HCT116 (cell line): ENCODE data around the gene YLPM1. TPM values are rescaled to one million over a fixed set of nuclear protein-coding genes. Genes with fewer than 3 reads are reported as not detected.

Experiments
- ATAC-seq: fragments of 200-7000 bp; cut with Tn5 transposase; 2 replicates; pipeline ENCODE4 v1.9.1; 2020; ENCODE audit warnings: mild to moderate bottlenecking, moderate library complexity
- BruUV-seq: library from RNA; stranded (reverse); fragments of 400-500 nt; replicated peaks from 2 replicates; lab custom pipeline; 2021; lab: Mats Ljungman, UMichigan
- CTCF ChIA-PET: fragments of 300-600 bp; sonication (Branson Sonifier 250); formaldehyde crosslinking; loops from one replicate; lab custom pipeline; 2021; ENCODE audit warnings: antibody characterized with exemption; lab: Charles Lee
- POLR2A ChIA-PET: fragments of 300-600, 350-600 bp; sonication (Branson Sonifier 250); formaldehyde crosslinking; loops from one replicate; lab custom pipeline; 2021; ENCODE audit warnings: antibody characterized with exemption; lab: Charles Lee
- RAD21 ChIA-PET, 2 experiments: fragments of 300-600 bp; sonication (Branson Sonifier 250); formaldehyde crosslinking; loops; one replicate each; lab custom pipeline; 2023; ENCODE audit warnings: low total read pairs in 2 of 2; ENCODE audit not compliant: uncharacterized antibody in 2 of 2, unreplicated experiment in 2 of 2, low non-redundant PET in 1 of 2; lab: Charles Lee
- DNase-seq: peaks from one replicate; pipeline ENCODE4 v3.0.0-alpha.2; 2010; ENCODE audit warnings: low read depth, low spot score
- H2AFZ ChIP-seq: fragments of 200-600 bp; shearing (Covaris generic), sonication (generic); 2 replicates; pipeline ENCODE4 v1.6.1; 2017; ENCODE audit warnings: low read depth, mixed run types, mixed read lengths, antibody characterized with exemption, low read length; ENCODE audit not compliant: poor library complexity, severe bottlenecking
- H3K27ac ChIP-seq: 2 replicates; pipeline ENCODE4 v1.5.1; 2012; ENCODE audit warnings: low read depth, low read length
- H3K27me3 ChIP-seq: fragments of 200-600 bp; sonication (generic); 2 replicates; pipeline ENCODE4 v1.6.1; 2016; ENCODE audit warnings: mixed run types, low read length, mixed read lengths; ENCODE audit not compliant: insufficient read depth
- H3K36me3 ChIP-seq, 2 experiments: fragments of 200-500 bp in 1 of 2; fragments of 200-600 bp in 1 of 2; sonication (Bioruptor generic) in 1 of 2; sonication (generic) in 1 of 2; 2 replicates each; pipeline versions ENCODE4 v1.5.1 to v1.6.1; 2014 to 2016; ENCODE audit warnings: low read length in 2 of 2, inconsistent platforms in 1 of 2, mixed read lengths in 1 of 2, mixed run types in 1 of 2; ENCODE audit not compliant: insufficient read depth in 2 of 2, control insufficient read depth in 1 of 2
- H3K4me1 ChIP-seq, 2 experiments: fragments of 200-600 bp in 1 of 2; sonication (generic) in 1 of 2; 2 replicates each; pipeline versions ENCODE4 v1.5.1 to v1.6.1; 2012 to 2017; ENCODE audit warnings: low read length in 2 of 2, inconsistent platforms in 1 of 2, mild to moderate bottlenecking in 1 of 2, mixed read lengths in 1 of 2, mixed run types in 1 of 2, moderate library complexity in 1 of 2; ENCODE audit not compliant: insufficient read depth in 2 of 2, control insufficient read depth in 1 of 2
- H3K4me2 ChIP-seq: fragments of 200-600 bp; sonication (generic); 2 replicates; pipeline ENCODE4 v1.6.1; 2017; ENCODE audit warnings: mixed run types, low read length, mixed read lengths
- H3K4me3 ChIP-seq, 2 experiments: fragments of 200-600 bp in 1 of 2; sonication (generic) in 1 of 2; replicated peaks in 1 of 2; 2 replicates each; pipeline ENCODE4 v1.5.1; 2011 to 2016; ENCODE audit warnings: low read length in 2 of 2, control low read depth in 1 of 2, low read depth in 1 of 2, mild to moderate bottlenecking in 1 of 2, mixed read lengths in 1 of 2, mixed run types in 1 of 2
- H3K79me2 ChIP-seq: fragments of 200-600 bp; sonication (generic); 2 replicates; pipeline ENCODE4 v1.6.1; 2017; ENCODE audit warnings: mild to moderate bottlenecking, mixed run types, low read length, moderate library complexity, mixed read lengths; ENCODE audit not compliant: insufficient read depth
- H3K9ac ChIP-seq: fragments of 200-600 bp; sonication (generic); 2 replicates; pipeline ENCODE4 v1.6.1; 2016; ENCODE audit warnings: low read length, mixed read lengths
- H3K9me2 ChIP-seq: fragments of 200-600 bp; sonication (generic), shearing (Covaris generic); 2 replicates; pipeline ENCODE4 v1.6.1; 2017; ENCODE audit warnings: mixed run types, mild to moderate bottlenecking, moderate library complexity; ENCODE audit not compliant: insufficient read depth
- H3K9me3 ChIP-seq, 2 experiments: fragments of 200-500 bp in 1 of 2; fragments of 200-600 bp in 1 of 2; sonication (Bioruptor generic) in 1 of 2; sonication (generic) in 1 of 2; 2 replicates each; pipeline ENCODE4 v1.6.1; 2014 to 2017; ENCODE audit warnings: low read length in 2 of 2, mixed read lengths in 2 of 2, inconsistent platforms in 1 of 2, low read depth in 1 of 2, mild to moderate bottlenecking in 1 of 2, mixed run types in 1 of 2, moderate library complexity in 1 of 2; ENCODE audit not compliant: control insufficient read depth in 1 of 2, insufficient read depth in 1 of 2
- H4K20me1 ChIP-seq: fragments of 200-600 bp; sonication (generic), shearing (Covaris generic); 2 replicates; pipeline ENCODE4 v1.6.1; 2017; ENCODE audit warnings: mixed run types, mild to moderate bottlenecking, moderate library complexity; ENCODE audit not compliant: insufficient read depth
- ATF3 ChIP-seq: IDR thresholded peaks from 2 replicates; pipeline ENCODE4 v1.6.1; 2012
- CBX3 ChIP-seq: IDR thresholded peaks from 2 replicates; pipeline ENCODE4 v1.6.1; 2012; ENCODE audit warnings: low read depth
- CEBPB ChIP-seq: IDR thresholded peaks from 2 replicates; pipeline ENCODE4 v1.6.1; 2012; ENCODE audit warnings: low read depth
- CTCF ChIP-seq, 3 experiments: fragments of 200-600 bp in 1 of 3; sonication (generic) in 1 of 3; IDR thresholded peaks in 2 of 3; conservative IDR thresholded peaks in 1 of 3; 2 replicates each; pipeline ENCODE4 v1.5.1; 2012 to 2017; ENCODE audit warnings: low read depth in 2 of 3, low read length in 2 of 3, antibody characterized with exemption in 1 of 3, borderline replicate concordance in 1 of 3, control low read depth in 1 of 3, mild to moderate bottlenecking in 1 of 3, mixed read lengths in 1 of 3, mixed run types in 1 of 3, moderate library complexity in 1 of 3; ENCODE audit not compliant: insufficient read depth in 1 of 3
- EGR1 ChIP-seq: IDR thresholded peaks from 2 replicates; pipeline ENCODE4 v1.6.1; 2012; ENCODE audit warnings: low read depth
- ELF1 ChIP-seq: IDR thresholded peaks from 2 replicates; pipeline ENCODE4 v1.6.1; 2012; ENCODE audit warnings: low read depth, borderline replicate concordance
- EZH2 ChIP-seq: fragments of 200-600 bp; sonication (generic); IDR thresholded peaks from 2 replicates; pipeline ENCODE4 v1.6.1; 2017; ENCODE audit warnings: antibody characterized with exemption, mixed run types
- EZH2phosphoT487 ChIP-seq: fragments of 200-600 bp; IDR thresholded peaks from 2 replicates; pipeline ENCODE4 v1.6.1; 2018; ENCODE audit warnings: antibody characterized with exemption, borderline replicate concordance
- FOSL1 ChIP-seq: IDR thresholded peaks from 2 replicates; pipeline ENCODE4 v1.6.1; 2012; ENCODE audit warnings: low read depth
- MAX ChIP-seq: IDR thresholded peaks from 2 replicates; pipeline ENCODE4 v1.6.1; 2012
- POLR2A ChIP-seq: IDR thresholded peaks from 2 replicates; pipeline ENCODE4 v1.7.0; 2011; ENCODE audit warnings: borderline replicate concordance; ENCODE audit not compliant: insufficient read depth, insufficient read length; ENCODE audit errors: extremely low read depth
- RAD21 ChIP-seq: IDR thresholded peaks from 2 replicates; pipeline ENCODE4 v1.6.1; 2012; ENCODE audit warnings: low read depth, mild to moderate bottlenecking
- TCF7L2 ChIP-seq: IDR thresholded peaks from 2 replicates; pipeline ENCODE4 v1.7.0; 2011; ENCODE audit warnings: borderline replicate concordance, inconsistent platforms; ENCODE audit not compliant: insufficient read depth, insufficient read length; ENCODE audit errors: extremely low read depth
- YY1 ChIP-seq: IDR thresholded peaks from 2 replicates; pipeline ENCODE4 v1.6.1; 2011; ENCODE audit warnings: low read length, low read depth, moderate library complexity, mild to moderate bottlenecking; ENCODE audit not compliant: insufficient replicate concordance; ENCODE audit errors: extremely low read depth
- ZBTB33 ChIP-seq: IDR thresholded peaks from 2 replicates; pipeline ENCODE4 v1.6.1; 2011; ENCODE audit warnings: mild to moderate bottlenecking, low read length, moderate library complexity; ENCODE audit not compliant: insufficient replicate concordance; ENCODE audit errors: extremely low read depth
- ZFX ChIP-seq: fragments of 450-650 bp; IDR thresholded peaks from 2 replicates; pipeline ENCODE4 v1.6.1; 2017
- intact Hi-C: fragments of 100-400 bp; cut with micrococcal nuclease; formaldehyde crosslinking; loops from 2 replicates; pipeline ENCODE4 v1.10.0; 2022
- total RNA-seq: library from RNA; stranded (reverse); gene quantifications from one replicate; pipeline ENCODE4 v1.2.1, GENCODE V29; 2021; ENCODE audit not compliant: unreplicated experiment

YLPM1 gene
- total RNA-seq, 1 experiment from 2014 or later, result 55.1 TPM

GRCh38 chr14:74732387-74732786 lies 30.7 kb upstream of the YLPM1 start:
- H3K79me2 ChIP-seq, result no peaks in the 10 kb centered on the region
- ChIA-PET POLR2A (no interaction called here), CTCF (no interaction called here), RAD21 (no interaction called here)
- no peak overlapping the region for H3K4me3 ChIP-seq
- no TSS peak for BruUV-seq
- DNase-seq, result no peak
- H3K9ac ChIP-seq, result no peak overlapping the region
- TF ChIP-seq CBX3 (no peak), YY1 (no peak), MAX (no peak), CEBPB (no peak), ELF1 (no peak), EZH2 (no peak), RAD21 (no peak)
- peaks cover 0 to 3% of the 10 kb centered on the region in 2 experiments; a peak in 2 of 4 replicates for H3K4me1 ChIP-seq
- H2AFZ ChIP-seq, result no peak overlapping the region
- H3K27ac ChIP-seq, result no peak overlapping the region
- intact Hi-C loops, result no loop called here
- H3K36me3 ChIP-seq, result peaks cover 16 to 34% of the 10 kb centered on the region in 2 experiments
- no peaks in the 10 kb centered on the region for H4K20me1 ChIP-seq
- no peak overlapping the region for H3K4me2 ChIP-seq
- no peaks in the 10 kb centered on the region for H3K9me2 ChIP-seq
- H3K9me3 ChIP-seq, result no peaks in the 10 kb centered on the region
- no peaks in the 10 kb centered on the region for H3K27me3 ChIP-seq
- no peak for ATAC-seq

- ATAC-seq, result no peak
- Histone ChIP-seq H3K4me3 (no peak overlapping the region), H3K9me2 (no peaks in the 10 kb centered on the region), H3K79me2 (no peaks in the 10 kb centered on the region), H3K4me2 (no peak overlapping the region), H4K20me1 (no peaks in the 10 kb centered on the region), H3K9me3 (no peaks in the 10 kb centered on the region), H3K27me3 (no peaks in the 10 kb centered on the region), H2AFZ (no peak overlapping the region), H3K36me3 (peaks cover 16 to 34% of the 10 kb centered on the region in 2 experiments), H3K9ac (no peak overlapping the region), H3K4me1 (peaks cover 0 to 11% of the 10 kb centered on the region in 2 experiments; a peak in 3 of 4 replicates), H3K27ac (no peak overlapping the region)
- RAD21 ChIA-PET, result no interaction called here
- POLR2A ChIA-PET, result no interaction called here
- intact Hi-C loops, result no loop called here
- DNase-seq, result no peak
- CTCF ChIA-PET, result no interaction called here
- no TSS peak for BruUV-seq
- TF ChIP-seq CTCF (IDR thresholded peaks at IDR 0.05 in 2 of 3, conservative IDR thresholded peaks at IDR 0.05 in 1 of 3; ENCODE audit: borderline replicate concordance in 1 of 3, insufficient read depth in 1 of 3, low read depth in 2 of 3, low read length in 2 of 3), result no peak
- no peak for TF ChIP-seq EZH2phosphoT487
- no peak for TF ChIP-seq FOSL1
- no peak for TF ChIP-seq ZFX
- TF ChIP-seq ZBTB33, result no peak
- no peak for TF ChIP-seq TCF7L2
- no peak for TF ChIP-seq EGR1
- TF ChIP-seq POLR2A, result no peak
- no peak for TF ChIP-seq ATF3
- TF ChIP-seq EZH2, result no peak
Observed at GRCh38 chr14:74733221-74733620, 29.9 kb upstream of the YLPM1 start.
